ENCODE data around the gene ADAMTS4.

- TF ChIP-seq CTCF (conservative IDR thresholded peaks at IDR 0.05 in 1 of 2, IDR thresholded peaks at IDR 0.05 in 1 of 2; ENCODE audit: low read depth in 1 of 2, low read length in 2 of 2): no peak
- no peak for TF ChIP-seq EZH2 (IDR thresholded peaks at IDR 0.05; ENCODE audit: low read length, missing control alignments)
Measured at GRCh38 chr1:161233102-161233501, 34.2 kb upstream of the ADAMTS4 start.

Measured in fibroblast of lung (primary cell).